ENCODE data around the gene EIF4EBP2. TPM values are rescaled to one million over a fixed set of nuclear protein-coding genes. Genes with fewer than 3 reads are reported as not detected.

EIF4EBP2 gene
- 27.5 TPM for polyA plus RNA-seq (2013, experiment 1 of 2; ENCODE audit: insufficient read length)
- 25.8 TPM for polyA plus RNA-seq (2013, experiment 2 of 2; ENCODE audit: insufficient read length)

- peak; percentile 95 for DNase-seq
Measured at GRCh38 chr10:70404036-70404786, at the start of gene EIF4EBP2. TSS of gene EIF4EBP2 (plus strand) at chr10:70404145. CDS start at chr10:70404402, 257 bp downstream.

- no peak for DNase-seq
Measured at GRCh38 chr10:70354556-70354955, 49.4 kb upstream of the EIF4EBP2 start.

GRCh38 chr10:70355051-70356021, 48.6 kb upstream of the EIF4EBP2 start:
- DNase-seq: no peak

GRCh38 chr10:70357565-70357964, 46.4 kb upstream of the EIF4EBP2 start:
- DNase-seq: no peak

- no peak for DNase-seq
Measured at GRCh38 chr10:70358446-70358845, 45.5 kb upstream of the EIF4EBP2 start.

- DNase-seq: no peak
Measured at GRCh38 chr10:70359017-70359550, 44.9 kb upstream of the EIF4EBP2 start.

GRCh38 chr10:70360215-70360614, 43.7 kb upstream of the EIF4EBP2 start:
- no peak for DNase-seq

GRCh38 chr10:70362328-70362727, 41.6 kb upstream of the EIF4EBP2 start:
- DNase-seq: no peak

- no peak for DNase-seq
Measured at GRCh38 chr10:70363292-70363691, 40.7 kb upstream of the EIF4EBP2 start.

GRCh38 chr10:70363971-70364771, 39.8 kb upstream of the EIF4EBP2 start:
- peak; percentile 91 for DNase-seq

- no peak for DNase-seq
Measured at GRCh38 chr10:70364772-70365091, 39.2 kb upstream of the EIF4EBP2 start.

- peak; percentile 51 for DNase-seq
Measured at GRCh38 chr10:70367195-70367796, 36.6 kb upstream of the EIF4EBP2 start.

- DNase-seq: no peak
Measured at GRCh38 chr10:70368774-70369482, 35.0 kb upstream of the EIF4EBP2 start.

- DNase-seq: no peak
Measured at GRCh38 chr10:70369498-70370018, 34.4 kb upstream of the EIF4EBP2 start.

- DNase-seq: no peak
Measured at GRCh38 chr10:70370766-70371165, 33.2 kb upstream of the EIF4EBP2 start.

- DNase-seq: no peak
Measured at GRCh38 chr10:70371846-70372245, 32.1 kb upstream of the EIF4EBP2 start.

GRCh38 chr10:70374775-70375614, 28.9 kb upstream of the EIF4EBP2 start:
- DNase-seq: no peak

- DNase-seq: peak; percentile 49
Measured at GRCh38 chr10:70376436-70377378, 27.2 kb upstream of the EIF4EBP2 start.

- DNase-seq: peak; percentile 96
Measured at GRCh38 chr10:70378122-70378521, 25.8 kb upstream of the EIF4EBP2 start.

All from fibroblast of skin of abdomen (primary cell).